ENCODE results near the gene LRRC4B.

GRCh38 chr19:50516456-50516855 lies 51.8 kb downstream of the LRRC4B start:
- TF ChIP-seq CTCF (IDR thresholded peaks at IDR 0.05 in 4 of 5, conservative IDR thresholded peaks at IDR 0.05 in 1 of 5) (no peak), POLR2A (IDR thresholded peaks at IDR 0.05) (no peak)

All from gastrocnemius medialis (tissue), 4 donors.